ENCODE data around the gene RSPH9. TPM values are rescaled to one million over a fixed set of nuclear protein-coding genes. Genes with fewer than 3 reads are reported as not detected.

RSPH9 gene
- total RNA-seq, 1 donor from 2014 or later = 0.80 TPM

GRCh38 chr6:43680308-43681200 lies 35.7 kb downstream of the RSPH9 start:
- Mint-ChIP-seq H3K4me3 (no peak overlapping the region), H3K27ac (peak overlapping the region; percentile 53), H3K36me3 (peaks cover 19% of the 10 kb centered on the region), H3K4me1 (peaks cover 40% of the 10 kb centered on the region), H3K27me3 (ENCODE audit: low read depth) (no peaks in the 10 kb centered on the region), H3K9me3 (no peaks in the 10 kb centered on the region)
- TF ChIP-seq, protein P1, sequence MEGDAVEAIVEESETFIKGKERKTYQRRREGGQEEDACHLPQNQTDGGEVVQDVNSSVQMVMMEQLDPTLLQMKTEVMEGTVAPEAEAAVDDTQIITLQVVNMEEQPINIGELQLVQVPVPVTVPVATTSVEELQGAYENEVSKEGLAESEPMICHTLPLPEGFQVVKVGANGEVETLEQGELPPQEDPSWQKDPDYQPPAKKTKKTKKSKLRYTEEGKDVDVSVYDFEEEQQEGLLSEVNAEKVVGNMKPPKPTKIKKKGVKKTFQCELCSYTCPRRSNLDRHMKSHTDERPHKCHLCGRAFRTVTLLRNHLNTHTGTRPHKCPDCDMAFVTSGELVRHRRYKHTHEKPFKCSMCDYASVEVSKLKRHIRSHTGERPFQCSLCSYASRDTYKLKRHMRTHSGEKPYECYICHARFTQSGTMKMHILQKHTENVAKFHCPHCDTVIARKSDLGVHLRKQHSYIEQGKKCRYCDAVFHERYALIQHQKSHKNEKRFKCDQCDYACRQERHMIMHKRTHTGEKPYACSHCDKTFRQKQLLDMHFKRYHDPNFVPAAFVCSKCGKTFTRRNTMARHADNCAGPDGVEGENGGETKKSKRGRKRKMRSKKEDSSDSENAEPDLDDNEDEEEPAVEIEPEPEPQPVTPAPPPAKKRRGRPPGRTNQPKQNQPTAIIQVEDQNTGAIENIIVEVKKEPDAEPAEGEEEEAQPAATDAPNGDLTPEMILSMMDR (IDR thresholded peaks at IDR 0.05; ENCODE audit: unreplicated experiment) = no peak
- DNase-seq (ENCODE audit: low spot score in 2 of 2, unreplicated experiment in 2 of 2) = no peak

DNA sequence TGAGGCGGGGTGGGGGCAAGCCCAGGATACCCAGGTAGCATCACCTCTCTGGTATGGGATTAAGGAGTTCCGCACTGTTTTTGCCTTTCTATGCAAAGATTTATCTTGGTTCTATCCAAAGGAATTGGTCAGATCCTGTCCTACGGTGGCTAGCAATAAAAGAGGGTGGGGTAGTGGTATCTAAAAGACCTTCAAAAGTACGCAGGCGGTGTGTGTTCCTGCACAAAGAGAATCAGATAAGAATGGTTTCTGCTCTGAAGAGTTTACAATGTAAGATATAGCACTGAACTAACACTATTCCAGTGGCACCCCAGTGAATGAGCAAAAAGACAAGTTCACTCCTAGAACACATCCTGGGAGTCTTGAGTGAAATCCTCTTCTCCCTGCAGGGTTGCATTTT lies 36.5 kb downstream of the RSPH9 start:
- Mint-ChIP-seq H3K36me3 (peaks cover 15% of the 10 kb centered on the region), H3K9me3 (no peaks in the 10 kb centered on the region), H3K4me3 (no peak overlapping the region), H3K27ac (peak overlapping the region; percentile 68), H3K4me1 (peaks cover 43% of the 10 kb centered on the region), H3K27me3 (ENCODE audit: low read depth) (no peaks in the 10 kb centered on the region)
- no peak for DNase-seq (ENCODE audit: low spot score in 2 of 2, unreplicated experiment in 2 of 2)
- TF ChIP-seq, protein P1 (IDR thresholded peaks at IDR 0.05; ENCODE audit: unreplicated experiment) = no peak

DNA sequence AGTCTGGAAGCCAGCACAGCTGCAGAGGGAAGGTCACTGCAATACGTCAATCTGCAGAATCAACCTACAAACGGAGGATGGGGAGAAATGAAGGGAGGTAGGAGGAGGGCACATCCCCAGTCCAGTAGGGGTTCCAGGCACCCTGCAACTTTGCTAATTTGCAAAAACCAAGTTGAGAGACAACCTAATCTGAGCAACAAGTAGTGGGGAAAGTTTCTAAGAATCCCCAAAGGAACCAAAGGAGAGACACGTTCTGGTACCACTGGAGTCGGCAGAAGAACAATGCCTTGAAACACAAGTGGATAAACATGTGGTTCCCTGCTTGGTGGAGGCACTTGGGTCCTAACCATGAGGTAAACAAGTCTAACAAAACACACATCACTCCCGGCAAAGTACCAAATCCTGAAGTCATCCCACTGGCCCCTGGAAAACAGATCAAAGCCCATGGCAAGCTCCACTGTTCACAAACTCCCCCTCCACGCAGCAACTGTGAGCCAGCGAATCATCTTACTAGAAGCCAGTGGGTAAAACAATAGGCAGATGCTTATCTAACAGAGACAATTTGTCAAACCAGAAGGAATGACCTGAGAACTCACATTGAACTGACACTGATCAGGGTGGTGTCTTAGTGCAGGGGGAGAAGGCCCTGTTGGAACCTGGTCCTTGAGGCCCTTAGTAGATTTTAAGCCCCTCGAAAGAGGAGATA lies 38.0 kb downstream of the RSPH9 start:
- DNase-seq (ENCODE audit: low spot score in 2 of 2, unreplicated experiment in 2 of 2) = no peak
- Mint-ChIP-seq H3K4me1 (peaks cover 53% of the 10 kb centered on the region), H3K27me3 (ENCODE audit: low read depth) (no peaks in the 10 kb centered on the region), H3K4me3 (no peak overlapping the region), H3K36me3 (peaks cover 11% of the 10 kb centered on the region), H3K27ac (no peak overlapping the region), H3K9me3 (no peaks in the 10 kb centered on the region)
- TF ChIP-seq, protein P1 (IDR thresholded peaks at IDR 0.05; ENCODE audit: unreplicated experiment) = no peak

- no peak for DNase-seq (ENCODE audit: low spot score in 2 of 2, unreplicated experiment in 2 of 2)
- Mint-ChIP-seq H3K27me3 (ENCODE audit: low read depth) (no peaks in the 10 kb centered on the region), H3K4me3 (no peak overlapping the region), H3K9me3 (no peaks in the 10 kb centered on the region), H3K36me3 (peaks cover 7% of the 10 kb centered on the region), H3K27ac (peak overlapping the region; percentile 57), H3K4me1 (peaks cover 57% of the 10 kb centered on the region)
- TF ChIP-seq, protein P1 (IDR thresholded peaks at IDR 0.05; ENCODE audit: unreplicated experiment) = no peak
Measured at GRCh38 chr6:43683708-43684455, 39.0 kb downstream of the RSPH9 start.

DNA sequence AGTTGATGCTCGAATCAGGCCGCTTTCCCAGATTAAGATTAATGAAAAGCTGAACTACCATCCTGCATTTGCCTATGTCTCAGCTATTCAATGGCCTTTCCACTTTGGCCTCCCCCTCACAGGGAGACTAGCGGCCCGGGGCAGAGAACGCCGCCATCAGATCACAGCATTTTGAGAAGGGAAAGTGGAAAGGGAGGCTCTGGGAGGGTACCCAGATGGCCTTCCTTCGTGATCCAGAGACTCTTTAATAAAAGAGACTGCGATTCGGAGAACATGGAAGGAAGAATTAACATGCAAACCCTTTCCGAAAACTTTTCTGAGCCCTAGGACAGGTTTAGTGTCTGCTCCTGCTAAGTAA lies 42.2 kb downstream of the RSPH9 start:
- H3K36me3 Mint-ChIP-seq = no peaks in the 10 kb centered on the region
- H3K9me3 Mint-ChIP-seq = no peaks in the 10 kb centered on the region
- TF ChIP-seq, protein P1 (IDR thresholded peaks at IDR 0.05; ENCODE audit: unreplicated experiment) = no peak
- no peak for DNase-seq (ENCODE audit: low spot score in 2 of 2, unreplicated experiment in 2 of 2)
- peak overlapping the region; percentile 96 for H3K4me3 Mint-ChIP-seq
- H3K4me1 Mint-ChIP-seq = peaks cover 35% of the 10 kb centered on the region
- peaks cover 2% of the 10 kb centered on the region for H3K27me3 Mint-ChIP-seq (ENCODE audit: low read depth)
- H3K27ac Mint-ChIP-seq = peak overlapping the region; percentile 89

All from mesothelial cell of epicardium (in vitro differentiated cells).